Activated naive CD4-positive, alpha-beta T cell treated with anti-CD3 and anti-CD28 coated beads for 36 hours (primary cell): ENCODE measurements around the gene TUBAL3. TPM values are rescaled to one million over a fixed set of nuclear protein-coding genes. Genes with fewer than 3 reads are reported as not detected.
"Not testable (repeated sequence)": the region's sequence is repeated elsewhere in the genome, so short reads cannot be mapped to it uniquely, and the experiment has no call there.

ENCODE experiments used
- CTCF ChIA-PET: fragments of 350-600 bp; sonication (Branson Sonifier 250); formaldehyde crosslinking; loops from one replicate; lab custom pipeline; 2021; ENCODE audit warnings: antibody characterized with exemption; lab: Charles Lee
- DNase-seq: peaks from one replicate; pipeline ENCODE4 v3.0.0-alpha.2; 2020
- H3K27ac Mint-ChIP-seq: one replicate; pipeline ENCODE4 v1.8.0; 2021; ENCODE audit warnings: mild to moderate bottlenecking, mixed read lengths
- H3K27me3 Mint-ChIP-seq: one replicate; pipeline ENCODE4 v1.8.0; 2021; ENCODE audit warnings: low read depth, mixed read lengths
- H3K36me3 Mint-ChIP-seq: one replicate; pipeline ENCODE4 v1.8.0; 2021; ENCODE audit warnings: low read depth, mixed read lengths
- H3K4me1 Mint-ChIP-seq: one replicate; pipeline ENCODE4 v1.8.0; 2021; ENCODE audit warnings: low read depth, mixed read lengths
- H3K4me3 Mint-ChIP-seq: one replicate; pipeline ENCODE4 v1.8.0; 2021; ENCODE audit warnings: mild to moderate bottlenecking, moderate library complexity, mixed read lengths
- H3K9me3 Mint-ChIP-seq: one replicate; pipeline ENCODE4 v1.8.0; 2021; ENCODE audit warnings: mixed read lengths
- intact Hi-C: fragments of 100-400 bp; cut with micrococcal nuclease; formaldehyde crosslinking; loops from one replicate; pipeline ENCODE4 v1.15.1; 2023
- total RNA-seq, 2 experiments: library from RNA; stranded (reverse); gene quantifications; one replicate each; pipeline ENCODE4 v1.2.3, GENCODE V29; 2021

Gene TUBAL3
- total RNA-seq, 2 experiments from 2014 or later, result not detected

GRCh38 chr10:5419466-5420094 is 15.0 kb upstream of the TUBAL3 start:
- intact Hi-C loops, result no loop called here
- no peak overlapping the region for H3K4me3 Mint-ChIP-seq
- no peaks in the 10 kb centered on the region for H3K27me3 Mint-ChIP-seq
- H3K36me3 Mint-ChIP-seq, result peaks cover 4% of the 10 kb centered on the region
- DNase-seq, result no peak
- no peaks in the 10 kb centered on the region for H3K4me1 Mint-ChIP-seq
- CTCF ChIA-PET, result interaction anchor here (1.2 kb wide), 1 partner anchor 570 kb away, joined by 3 read pairs; no protein-coding TSS in a partner anchor
- peaks cover 16% of the 10 kb centered on the region for H3K9me3 Mint-ChIP-seq
- no peak overlapping the region for H3K27ac Mint-ChIP-seq

DNA sequence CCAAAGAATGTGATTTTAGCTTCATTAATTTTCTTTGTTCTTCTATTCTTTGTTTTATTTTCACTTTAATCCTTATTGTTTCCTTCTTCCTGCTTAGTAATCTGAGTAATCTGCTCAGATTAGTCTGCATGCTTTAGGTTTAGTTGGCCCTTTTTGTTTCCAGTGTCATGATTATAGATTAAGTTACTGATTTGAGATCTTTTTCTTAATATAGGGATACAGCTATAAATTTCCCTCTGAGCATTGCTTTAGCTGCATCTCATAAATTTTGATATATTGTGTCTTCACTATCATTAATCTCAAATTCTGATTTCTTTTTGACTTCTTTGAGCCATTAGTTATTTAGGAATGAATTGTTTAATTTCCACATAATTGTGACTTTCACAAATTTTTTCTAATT is 14.0 kb upstream of the TUBAL3 start:
- DNase-seq, result no peak
- Mint-ChIP-seq H3K4me1 (no peaks in the 10 kb centered on the region), H3K27me3 (no peaks in the 10 kb centered on the region), H3K36me3 (peaks cover 4% of the 10 kb centered on the region), H3K4me3 (no peak overlapping the region), H3K9me3 (peaks cover 16% of the 10 kb centered on the region), H3K27ac (no peak overlapping the region)
- intact Hi-C loops, result no loop called here
- CTCF ChIA-PET, result interaction anchor here (1.2 kb wide), 1 partner anchor 569 kb away, joined by 3 read pairs; no protein-coding TSS in a partner anchor

DNA sequence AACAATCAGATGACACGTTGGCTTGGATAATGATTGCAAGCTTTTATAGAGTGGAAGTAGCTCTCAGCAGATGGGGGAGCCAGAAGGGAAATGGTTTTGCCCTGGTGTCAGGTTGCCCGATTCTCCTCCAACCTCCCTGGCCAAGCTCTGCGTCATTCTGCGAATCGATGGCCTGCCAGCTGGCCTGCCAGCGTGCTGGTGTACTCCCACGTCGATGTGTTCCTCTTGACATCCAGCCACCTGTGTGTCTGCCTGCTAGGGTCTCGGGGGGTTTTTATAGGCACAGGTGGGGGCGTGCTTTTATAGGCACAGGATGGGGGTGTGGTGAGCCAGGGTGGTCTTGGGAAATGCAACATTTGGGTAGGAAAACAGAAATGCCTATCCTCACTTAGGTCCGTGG is 12.4 kb upstream of the TUBAL3 start:
- peaks cover 4% of the 10 kb centered on the region for H3K36me3 Mint-ChIP-seq

GRCh38 chr10:5413012-5413938 is 8.6 kb upstream of the TUBAL3 start:
- peaks cover 1% of the 10 kb centered on the region for H3K9me3 Mint-ChIP-seq
- DNase-seq, result peak; percentile 16
- no peak overlapping the region for H3K4me3 Mint-ChIP-seq
- CTCF ChIA-PET, result interaction anchor here (0.7 to 1.4 kb wide), 2 partner anchors 20 to 217 kb away, joined by 3 to 4 read pairs; no protein-coding TSS in a partner anchor
- peaks cover 9% of the 10 kb centered on the region for H3K27me3 Mint-ChIP-seq
- H3K27ac Mint-ChIP-seq, result no peak overlapping the region
- H3K4me1 Mint-ChIP-seq, result no peaks in the 10 kb centered on the region
- no peaks in the 10 kb centered on the region for H3K36me3 Mint-ChIP-seq
- intact Hi-C loops, result no loop called here

More for the DNA sequence above, 12.4 kb upstream of the TUBAL3 start:
- Mint-ChIP-seq H3K4me1 (no peaks in the 10 kb centered on the region), H3K4me3 (no peak overlapping the region), H3K9me3 (peaks cover 16% of the 10 kb centered on the region), H3K27ac (no peak overlapping the region), H3K27me3 (no peaks in the 10 kb centered on the region)
- CTCF ChIA-PET, result no interaction called here
- DNase-seq, result no peak
- intact Hi-C loops, result no loop called here

GRCh38 chr10:5412277-5412941 is 7.8 kb upstream of the TUBAL3 start, which contains the start of gene NET1:
Gene NET1 (plus strand): TSS chr10:5412557. CDS start chr10:5412693, 136 bp downstream.
- DNase-seq, result peak; percentile 83
- Mint-ChIP-seq H3K27me3 (peaks cover 9% of the 10 kb centered on the region), H3K4me3 (no peak within 1 kb of the TSS), H3K9me3 (no peaks in the 10 kb centered on the region), H3K4me1 (no peaks in the 10 kb centered on the region), H3K27ac (no peak within 1 kb of the TSS), H3K36me3 (no peaks in the 10 kb centered on the region)
- intact Hi-C loops, result no loop called here
- CTCF ChIA-PET, result interaction anchor here (1.4 kb wide), 1 partner anchor 21 kb away, joined by 4 read pairs; no protein-coding TSS in a partner anchor

GRCh38 chr10:5411941-5412276 is 7.3 kb upstream of the TUBAL3 start:
- H3K4me1 Mint-ChIP-seq, result no peaks in the 10 kb centered on the region
- no peaks in the 10 kb centered on the region for H3K36me3 Mint-ChIP-seq
- no peak overlapping the region for H3K4me3 Mint-ChIP-seq
- no peak for DNase-seq
- CTCF ChIA-PET, result interaction anchor here (1.3 kb wide), 1 partner anchor 22 kb away, joined by 3 read pairs; no protein-coding TSS in a partner anchor
- peaks cover 9% of the 10 kb centered on the region for H3K27me3 Mint-ChIP-seq
- no peak overlapping the region for H3K27ac Mint-ChIP-seq
- no peaks in the 10 kb centered on the region for H3K9me3 Mint-ChIP-seq
- intact Hi-C loops, result no loop called here

GRCh38 chr10:5410787-5411186 is 6.2 kb upstream of the TUBAL3 start:
- intact Hi-C loops, H3K4me1 Mint-ChIP-seq, H3K27ac Mint-ChIP-seq, H3K27me3 Mint-ChIP-seq, H3K36me3 Mint-ChIP-seq, H3K4me3 Mint-ChIP-seq, DNase-seq, H3K9me3 Mint-ChIP-seq: not testable (repeated sequence)
- CTCF ChIA-PET, result interaction anchor here (1.3 kb wide), 1 partner anchor 23 kb away, joined by 3 read pairs; no protein-coding TSS in a partner anchor

- intact Hi-C loops, result no loop called here
- DNase-seq, result no peak
- no peak overlapping the region for H3K4me3 Mint-ChIP-seq
- no peak overlapping the region for H3K27ac Mint-ChIP-seq
- CTCF ChIA-PET, result no interaction called here
- H3K27me3 Mint-ChIP-seq, result peaks cover 9% of the 10 kb centered on the region
- no peaks in the 10 kb centered on the region for H3K4me1 Mint-ChIP-seq
- H3K36me3 Mint-ChIP-seq, result no peaks in the 10 kb centered on the region
- H3K9me3 Mint-ChIP-seq, result no peaks in the 10 kb centered on the region
Measured at GRCh38 chr10:5406918-5407317, 2.3 kb upstream of the TUBAL3 start.

- Mint-ChIP-seq H3K27ac (no peak overlapping the region), H3K27me3 (no peaks in the 10 kb centered on the region), H3K36me3 (no peaks in the 10 kb centered on the region), H3K4me3 (no peak overlapping the region), H3K9me3 (no peaks in the 10 kb centered on the region), H3K4me1 (no peaks in the 10 kb centered on the region)
- DNase-seq, result no peak
- intact Hi-C loops, result no loop called here
- CTCF ChIA-PET, result no interaction called here
Measured at GRCh38 chr10:5402798-5403197, 1.8 kb downstream of the TUBAL3 start.

GRCh38 chr10:5400468-5401240 is 4.0 kb downstream of the TUBAL3 start:
- DNase-seq, result no peak
- CTCF ChIA-PET, result interaction anchor here (0.6 to 1.6 kb wide), 4 partner anchors 11 to 222 kb away, joined by 3 to 5 read pairs (median 4); no protein-coding TSS in a partner anchor
- Mint-ChIP-seq H3K27ac (no peak overlapping the region), H3K27me3 (peaks cover 2% of the 10 kb centered on the region), H3K4me3 (no peak overlapping the region), H3K36me3 (no peaks in the 10 kb centered on the region), H3K4me1 (no peaks in the 10 kb centered on the region), H3K9me3 (no peaks in the 10 kb centered on the region)
- intact Hi-C loops, result no loop called here

DNA sequence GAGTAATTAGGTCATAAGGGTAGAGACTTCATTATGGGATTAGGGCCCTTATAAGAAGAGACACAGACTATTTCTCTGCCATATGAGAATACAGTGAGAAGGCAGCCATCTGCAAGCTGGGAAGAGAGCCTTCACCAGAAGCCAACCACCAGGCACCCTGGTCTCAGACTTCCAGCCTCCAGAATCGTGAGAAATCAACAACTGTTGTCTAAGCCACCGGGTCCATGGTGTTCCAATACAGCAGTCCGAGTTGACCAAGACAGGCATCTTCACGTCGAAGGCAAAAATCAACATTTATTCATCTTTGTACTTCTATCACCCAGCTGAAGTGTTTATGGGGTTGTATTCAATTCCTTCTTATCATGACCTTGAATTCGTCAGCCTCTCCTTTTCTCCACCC is 5.3 kb downstream of the TUBAL3 start:
- Mint-ChIP-seq H3K27ac (no peak overlapping the region), H3K36me3 (no peaks in the 10 kb centered on the region), H3K4me3 (no peak overlapping the region), H3K4me1 (no peaks in the 10 kb centered on the region), H3K27me3 (peaks cover 2% of the 10 kb centered on the region), H3K9me3 (no peaks in the 10 kb centered on the region)
- DNase-seq, result no peak
- CTCF ChIA-PET, result interaction anchor here (1.2 kb wide), 1 partner anchor 24 kb away, joined by 3 read pairs; no protein-coding TSS in a partner anchor
- intact Hi-C loops, result no loop called here
